Fibroblast of pulmonary artery (primary cell): Measurements from ENCODE around the gene NRG2.

ENCODE experiments used
- DNase-seq: peaks from one replicate; pipeline ENCODE4 v3.0.0-alpha.2; 2010; ENCODE audit warnings: low read depth
- H3K4me3 ChIP-seq: replicated peaks from 2 replicates; pipeline ENCODE4 v1.5.1; 2011; ENCODE audit warnings: low read depth, mild to moderate bottlenecking, control low read depth, low read length, moderate library complexity
- CTCF ChIP-seq: IDR thresholded peaks from 2 replicates; pipeline ENCODE4 v1.5.1; 2011; ENCODE audit warnings: mild to moderate bottlenecking, control low read depth, low read length, inconsistent platforms; ENCODE audit errors: missing control alignments

The NRG2 gene

DNA sequence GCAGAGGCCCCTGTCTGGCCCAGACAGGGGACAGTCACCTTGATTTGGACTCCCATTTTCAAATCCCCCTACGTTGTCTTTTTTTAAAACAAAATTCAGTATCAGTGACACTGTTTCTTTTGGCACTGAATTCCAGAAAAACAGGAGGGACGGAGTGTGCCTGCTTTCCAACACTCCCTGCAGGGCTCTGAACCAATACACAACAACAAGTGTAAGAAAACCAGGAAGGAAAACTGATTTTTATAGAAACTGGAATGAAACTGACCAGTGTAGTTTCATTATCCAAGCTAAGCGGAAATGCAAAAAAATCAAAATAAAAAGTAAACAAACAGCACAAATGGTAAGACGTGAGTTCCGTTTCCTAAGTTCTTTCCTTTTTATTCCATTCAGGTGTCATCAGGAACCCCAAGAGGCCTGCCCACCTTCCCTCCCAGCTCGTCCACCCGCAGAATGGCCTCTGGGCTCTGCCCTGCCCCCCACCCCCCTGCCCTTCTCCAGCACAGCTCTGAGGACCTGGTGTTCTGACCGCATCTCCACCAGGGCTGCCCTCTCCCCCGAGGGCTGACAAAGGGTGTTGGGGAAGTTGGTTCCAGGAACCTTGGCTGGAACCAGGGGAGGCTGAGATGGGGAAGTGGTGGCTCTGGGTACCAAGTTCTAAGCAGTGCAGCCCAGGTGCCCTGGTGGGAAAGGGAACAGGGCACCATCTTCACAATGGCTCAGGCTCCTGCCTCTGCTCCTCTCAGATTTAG, 173.9 kb downstream of the NRG2 start:
- DNase-seq: no peak
- no peak overlapping the region for H3K4me3 ChIP-seq
- no peak for TF ChIP-seq CTCF

- H3K4me3 ChIP-seq: no peak overlapping the region
- DNase-seq: no peak
- no peak for TF ChIP-seq CTCF
Observed at GRCh38 chr5:139867581-139867980, 175.5 kb downstream of the NRG2 start.

GRCh38 chr5:139867109-139867508, 176.0 kb downstream of the NRG2 start:
- no peak overlapping the region for H3K4me3 ChIP-seq
- no peak for DNase-seq
- no peak for TF ChIP-seq CTCF

DNA sequence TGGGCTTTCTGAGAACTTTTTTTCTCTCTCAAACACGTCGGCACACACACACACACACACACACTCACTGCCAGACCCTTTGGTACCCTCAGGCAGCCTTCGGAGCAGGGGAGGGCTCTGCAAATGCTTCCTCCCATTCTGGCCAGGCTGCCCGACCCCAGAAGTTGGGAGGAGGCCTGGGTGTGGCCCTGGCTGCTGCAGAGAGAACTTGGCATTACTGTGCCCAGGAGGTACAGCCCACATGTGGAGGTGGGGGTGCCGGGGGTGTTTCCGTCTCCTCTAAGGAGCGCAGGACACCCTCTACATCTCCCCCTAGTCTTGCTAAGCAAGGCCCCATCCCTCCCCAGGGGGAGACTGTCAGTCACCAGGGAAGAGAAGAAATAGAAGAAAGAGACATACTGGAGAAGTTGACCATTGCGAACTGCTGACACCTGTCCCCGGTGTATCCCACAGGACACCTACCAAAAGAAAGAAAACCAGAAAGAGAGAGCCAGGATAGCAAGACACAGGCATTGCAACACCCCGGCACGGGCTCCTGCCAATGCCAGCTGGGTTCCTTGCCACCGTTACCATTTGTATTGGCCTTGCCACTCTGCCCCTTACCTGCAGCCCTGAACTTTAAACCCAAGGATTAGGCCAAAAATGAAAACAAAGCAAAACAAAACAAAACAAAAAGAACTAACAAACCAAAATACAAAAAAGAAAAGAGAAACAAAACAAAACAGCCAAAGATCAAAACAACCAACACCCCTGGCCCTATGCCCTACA, 178.2 kb downstream of the NRG2 start:
- no peak for TF ChIP-seq CTCF
- DNase-seq: no peak

GRCh38 chr5:139863855-139864558, 179.1 kb downstream of the NRG2 start:
- peak; percentile 59 for DNase-seq

More for the DNA sequence above, 178.2 kb downstream of the NRG2 start:
- H3K4me3 ChIP-seq: no peak overlapping the region

GRCh38 chr5:139863361-139863760, 179.7 kb downstream of the NRG2 start:
- DNase-seq: no peak
- H3K4me3 ChIP-seq: no peak overlapping the region
- TF ChIP-seq CTCF: no peak

More at GRCh38 chr5:139863855-139864558, 179.1 kb downstream of the NRG2 start:
- peak; percentile 88 for TF ChIP-seq CTCF
- no peak overlapping the region for H3K4me3 ChIP-seq
